OCI-LY3 (cell line): ENCODE results near the gene INCENP.

Experiments used
- H2AFZ ChIP-seq: fragments of 200-600, 300-600 bp; shearing (Covaris generic); 2 replicates; pipeline ENCODE4 v1.6.0; 2014; ENCODE audit warnings: antibody characterized with exemption, low read depth, low read length
- H3K27ac ChIP-seq: fragments of 200-600, 300-600 bp; sonication (generic); 2 replicates; pipeline ENCODE4 v1.5.1; 2014; ENCODE audit warnings: mild to moderate bottlenecking, low read length, moderate library complexity, mixed read lengths
- H3K27me3 ChIP-seq: fragments of 200-600, 300-600 bp; sonication (generic); 2 replicates; pipeline ENCODE4 v1.6.1; 2014; ENCODE audit warnings: low read depth, low read length, mixed read lengths
- H3K36me3 ChIP-seq: fragments of 200-600, 300-600 bp; sonication (generic); replicated peaks from 2 replicates; pipeline ENCODE3; 2014; ENCODE audit warnings: low read depth, low read length, mixed read lengths
- H3K4me1 ChIP-seq: fragments of 300-600, 200-600 bp; sonication (generic); 2 replicates; pipeline ENCODE4 v1.6.1; 2014; ENCODE audit warnings: low read length, mixed read lengths
- H3K4me2 ChIP-seq: fragments of 200-600, 300-600 bp; sonication (generic); 2 replicates; pipeline ENCODE4 v1.6.1; 2014; ENCODE audit warnings: low read length, mixed read lengths
- H3K4me3 ChIP-seq: fragments of 300-600, 200-600 bp; sonication (generic); 2 replicates; pipeline ENCODE4 v1.5.1; 2014; ENCODE audit warnings: antibody characterized with exemption, mild to moderate bottlenecking, low read length, moderate library complexity
- H3K79me2 ChIP-seq: fragments of 300-600, 200-600 bp; shearing (Covaris generic); 2 replicates; pipeline ENCODE4 v1.6.1; 2014; ENCODE audit warnings: mild to moderate bottlenecking, low read length, mixed read lengths
- H3K9ac ChIP-seq: fragments of 300-600, 200-600 bp; shearing (Covaris generic); 2 replicates; pipeline ENCODE4 v1.6.0; 2014; ENCODE audit warnings: mild to moderate bottlenecking, low read length, moderate library complexity
- H3K9me3 ChIP-seq: fragments of 200-600, 300-600 bp; shearing (Covaris generic); 2 replicates; pipeline ENCODE4 v1.6.1; 2014; ENCODE audit warnings: low read length, mixed read lengths; ENCODE audit not compliant: insufficient read depth
- H4K20me1 ChIP-seq: fragments of 200-600, 300-600 bp; sonication (generic); 2 replicates; pipeline ENCODE4 v1.6.1; 2016; ENCODE audit warnings: low read length, mixed read lengths; ENCODE audit not compliant: insufficient read depth
- EZH2phosphoT487 ChIP-seq: fragments of 200-600 bp; shearing (Covaris generic); IDR thresholded peaks from 2 replicates; pipeline ENCODE4 v1.6.1; 2018; ENCODE audit warnings: antibody characterized with exemption, mixed run types, low read depth
- TF ChIP-seq, protein P1 (sequence below): fragments of 200-600, 300-600 bp; sonication (generic); IDR thresholded peaks from 2 replicates; pipeline ENCODE4 v1.5.1; 2014; ENCODE audit warnings: antibody characterized with exemption, low read length, low read depth

INCENP gene

DNA sequence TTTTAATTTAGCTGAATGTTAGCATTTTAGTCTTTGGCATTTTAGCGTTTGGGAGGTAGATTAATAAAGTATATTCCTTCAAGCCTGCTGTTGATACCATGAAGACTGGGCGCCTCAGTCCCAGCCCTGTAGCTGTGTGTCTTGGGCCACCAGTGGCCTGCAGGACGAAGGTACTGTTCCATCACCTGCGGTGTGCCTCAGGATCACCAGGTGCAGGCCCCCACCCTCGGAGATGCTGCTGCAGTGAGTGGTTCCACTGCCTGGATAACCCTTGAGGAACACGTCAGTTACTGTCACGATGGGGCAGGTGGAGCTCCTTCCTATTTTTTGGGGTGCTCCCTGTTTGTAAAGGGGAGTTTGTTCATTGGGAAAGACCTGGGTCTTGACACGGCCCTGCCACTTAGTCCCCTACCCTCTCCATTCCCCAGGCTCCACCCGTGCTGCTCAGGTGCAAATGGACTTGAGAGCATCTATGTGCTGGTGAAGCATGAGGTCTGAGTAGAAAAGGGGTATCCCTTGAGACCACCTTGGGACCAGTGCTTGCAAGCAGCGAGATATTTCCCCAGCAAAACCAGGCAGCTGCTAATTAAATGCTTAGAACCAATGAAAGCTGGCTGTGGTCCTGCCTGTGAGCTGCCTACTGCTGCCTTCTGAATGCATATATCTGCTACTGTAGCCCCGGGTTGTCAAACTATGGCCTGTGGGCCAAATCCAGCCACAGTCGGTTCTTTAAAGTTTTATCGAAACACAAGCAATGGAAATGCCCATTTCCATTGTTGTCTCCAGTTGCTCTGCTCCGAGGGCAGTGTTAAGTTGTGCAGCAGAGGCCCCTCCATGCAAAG is 28.7 kb downstream of the INCENP start:
- H3K4me1 ChIP-seq: no peaks in the 10 kb centered on the region
- H3K9me3 ChIP-seq: no peaks in the 10 kb centered on the region
- no peaks in the 10 kb centered on the region for H3K27me3 ChIP-seq
- TF ChIP-seq EZH2phosphoT487: no peak
- TF ChIP-seq, protein P1, sequence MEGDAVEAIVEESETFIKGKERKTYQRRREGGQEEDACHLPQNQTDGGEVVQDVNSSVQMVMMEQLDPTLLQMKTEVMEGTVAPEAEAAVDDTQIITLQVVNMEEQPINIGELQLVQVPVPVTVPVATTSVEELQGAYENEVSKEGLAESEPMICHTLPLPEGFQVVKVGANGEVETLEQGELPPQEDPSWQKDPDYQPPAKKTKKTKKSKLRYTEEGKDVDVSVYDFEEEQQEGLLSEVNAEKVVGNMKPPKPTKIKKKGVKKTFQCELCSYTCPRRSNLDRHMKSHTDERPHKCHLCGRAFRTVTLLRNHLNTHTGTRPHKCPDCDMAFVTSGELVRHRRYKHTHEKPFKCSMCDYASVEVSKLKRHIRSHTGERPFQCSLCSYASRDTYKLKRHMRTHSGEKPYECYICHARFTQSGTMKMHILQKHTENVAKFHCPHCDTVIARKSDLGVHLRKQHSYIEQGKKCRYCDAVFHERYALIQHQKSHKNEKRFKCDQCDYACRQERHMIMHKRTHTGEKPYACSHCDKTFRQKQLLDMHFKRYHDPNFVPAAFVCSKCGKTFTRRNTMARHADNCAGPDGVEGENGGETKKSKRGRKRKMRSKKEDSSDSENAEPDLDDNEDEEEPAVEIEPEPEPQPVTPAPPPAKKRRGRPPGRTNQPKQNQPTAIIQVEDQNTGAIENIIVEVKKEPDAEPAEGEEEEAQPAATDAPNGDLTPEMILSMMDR: no peak
- no peak overlapping the region for H3K27ac ChIP-seq
- H3K79me2 ChIP-seq: no peaks in the 10 kb centered on the region
- no peak overlapping the region for H2AFZ ChIP-seq
- H3K4me2 ChIP-seq: no peak overlapping the region
- no peak overlapping the region for H3K9ac ChIP-seq
- peaks cover 62% of the 10 kb centered on the region for H3K36me3 ChIP-seq
- H4K20me1 ChIP-seq: no peaks in the 10 kb centered on the region
- H3K4me3 ChIP-seq: no peak overlapping the region

GRCh38 chr11:62153087-62153395 is 29.2 kb downstream of the INCENP start:
- H3K4me3 ChIP-seq: no peak overlapping the region
- H3K27ac ChIP-seq: no peak overlapping the region
- H3K27me3 ChIP-seq: no peaks in the 10 kb centered on the region
- no peaks in the 10 kb centered on the region for H3K9me3 ChIP-seq
- H4K20me1 ChIP-seq: no peaks in the 10 kb centered on the region
- H3K36me3 ChIP-seq: peaks cover 56% of the 10 kb centered on the region
- no peak overlapping the region for H3K4me2 ChIP-seq
- TF ChIP-seq, protein P1: no peak
- TF ChIP-seq EZH2phosphoT487: no peak
- no peaks in the 10 kb centered on the region for H3K4me1 ChIP-seq
- no peak overlapping the region for H3K9ac ChIP-seq
- H2AFZ ChIP-seq: no peak overlapping the region
- H3K79me2 ChIP-seq: no peaks in the 10 kb centered on the region

GRCh38 chr11:62153617-62154016 is 29.8 kb downstream of the INCENP start:
- H3K9me3 ChIP-seq: no peaks in the 10 kb centered on the region
- no peak overlapping the region for H3K4me3 ChIP-seq
- H3K79me2 ChIP-seq: no peaks in the 10 kb centered on the region
- H3K27me3 ChIP-seq: no peaks in the 10 kb centered on the region
- no peak for TF ChIP-seq EZH2phosphoT487
- TF ChIP-seq, protein P1: no peak
- no peak overlapping the region for H3K9ac ChIP-seq
- no peak overlapping the region for H3K27ac ChIP-seq
- no peaks in the 10 kb centered on the region for H4K20me1 ChIP-seq
- no peak overlapping the region for H3K4me2 ChIP-seq
- H2AFZ ChIP-seq: no peak overlapping the region
- H3K36me3 ChIP-seq: peaks cover 50% of the 10 kb centered on the region
- no peaks in the 10 kb centered on the region for H3K4me1 ChIP-seq

GRCh38 chr11:62157603-62158002 is 33.8 kb downstream of the INCENP start:
- H3K4me1 ChIP-seq: no peaks in the 10 kb centered on the region
- no peaks in the 10 kb centered on the region for H3K9me3 ChIP-seq
- H3K4me3 ChIP-seq: no peak overlapping the region
- H3K79me2 ChIP-seq: no peaks in the 10 kb centered on the region
- TF ChIP-seq, protein P1: no peak
- no peak for TF ChIP-seq EZH2phosphoT487
- H3K9ac ChIP-seq: no peak overlapping the region
- peaks cover 13% of the 10 kb centered on the region for H3K36me3 ChIP-seq
- H3K27me3 ChIP-seq: no peaks in the 10 kb centered on the region
- H3K27ac ChIP-seq: no peak overlapping the region
- H3K4me2 ChIP-seq: no peak overlapping the region
- H2AFZ ChIP-seq: no peak overlapping the region
- no peaks in the 10 kb centered on the region for H4K20me1 ChIP-seq
